HG03175 (cell line): Measurements from ENCODE around the gene MERTK.
"Not testable (repeated sequence)": the region's sequence is repeated elsewhere in the genome, so short reads cannot be mapped to it uniquely, and the experiment has no call there.

Experiments
- ATAC-seq: cut with Tn5 transposase; IDR thresholded peaks from one replicate; pipeline ENCODE4 v1.9.1; 2021; ENCODE audit warnings: mild to moderate bottlenecking, moderate library complexity; ENCODE audit not compliant: unreplicated experiment

MERTK gene

GRCh38 chr2:111897924-111898702 is at the start of gene MERTK:
MERTK (plus strand) TSS chr2:111898607; CDS start chr2:111898736, 129 bp downstream.
- peak; percentile 63 for ATAC-seq

- ATAC-seq: not testable (repeated sequence)
Observed at GRCh38 chr2:111850646-111851045, 47.8 kb upstream of the MERTK start.

GRCh38 chr2:111852544-111852943 is 45.9 kb upstream of the MERTK start:
- ATAC-seq: not testable (repeated sequence)

- ATAC-seq: not testable (repeated sequence)
Observed at GRCh38 chr2:111860005-111860404, 38.4 kb upstream of the MERTK start.

GRCh38 chr2:111865124-111865523 is 33.3 kb upstream of the MERTK start:
- not testable (repeated sequence) for ATAC-seq

GRCh38 chr2:111872806-111873205 is 25.6 kb upstream of the MERTK start:
- not testable (repeated sequence) for ATAC-seq

GRCh38 chr2:111883661-111884591 is 14.5 kb upstream of the MERTK start, which contains the start of gene ANAPC1:
ANAPC1 (minus strand) TSS chr2:111884193; CDS start chr2:111880825, 3,368 bp downstream.
- ATAC-seq: peak; percentile 86

- ATAC-seq: no peak
Observed at GRCh38 chr2:111884592-111884964, 13.8 kb upstream of the MERTK start.

- no peak for ATAC-seq
Observed at GRCh38 chr2:111896024-111896423, 2.4 kb upstream of the MERTK start.

GRCh38 chr2:111896576-111896975 is 1.8 kb upstream of the MERTK start:
- no peak for ATAC-seq

GRCh38 chr2:111897630-111897923 is 830 bp upstream of the MERTK start:
- ATAC-seq: no peak

- ATAC-seq: peak; percentile 30
Observed at GRCh38 chr2:111898703-111899514, 502 bp downstream of the MERTK start.

- ATAC-seq: no peak
Observed at GRCh38 chr2:111900859-111901258, 2.5 kb downstream of the MERTK start.

- no peak for ATAC-seq
Observed at GRCh38 chr2:111903516-111903915, 5.1 kb downstream of the MERTK start.

- ATAC-seq: no peak
Observed at GRCh38 chr2:111903930-111904439, 5.6 kb downstream of the MERTK start.

- ATAC-seq: no peak
Observed at GRCh38 chr2:111904726-111905474, 6.5 kb downstream of the MERTK start.

GRCh38 chr2:111905475-111905869 is 7.1 kb downstream of the MERTK start:
- ATAC-seq: not testable (repeated sequence)

GRCh38 chr2:111905990-111906735 is 7.8 kb downstream of the MERTK start:
- ATAC-seq: peak; percentile 49

- ATAC-seq: no peak
Observed at GRCh38 chr2:111908578-111908977, 10.2 kb downstream of the MERTK start.
